ENCODE results near the gene ANO2.

The ANO2 gene

GRCh38 chr12:5654019-5654418 lies 291.0 kb downstream of the ANO2 start:
- no peak for DNase-seq

GRCh38 chr12:5650829-5651461 lies 294.1 kb downstream of the ANO2 start:
- DNase-seq: peak; percentile 99

- DNase-seq: no peak
These were observed 294.8 kb downstream of the ANO2 start for GRCh38 chr12:5650281-5650680.

- peak; percentile 28 for DNase-seq
These were observed 296.2 kb downstream of the ANO2 start for GRCh38 chr12:5648692-5649359.

- DNase-seq: no peak
These were observed 301.8 kb downstream of the ANO2 start for GRCh38 chr12:5643266-5643665.

GRCh38 chr12:5637698-5638097 lies 307.4 kb downstream of the ANO2 start:
- DNase-seq: no peak

- no peak for DNase-seq
These were observed 308.2 kb downstream of the ANO2 start for GRCh38 chr12:5636907-5637306.

GRCh38 chr12:5633106-5633505 lies 312.0 kb downstream of the ANO2 start:
- DNase-seq: no peak

- DNase-seq: no peak
These were observed 312.6 kb downstream of the ANO2 start for GRCh38 chr12:5632453-5632852.

GRCh38 chr12:5631497-5631896 lies 313.6 kb downstream of the ANO2 start:
- no peak for DNase-seq

GRCh38 chr12:5630726-5631125 lies 314.3 kb downstream of the ANO2 start:
- no peak for DNase-seq

GRCh38 chr12:5628501-5628900 lies 316.6 kb downstream of the ANO2 start:
- no peak for DNase-seq

- DNase-seq: no peak
These were observed 317.9 kb downstream of the ANO2 start for GRCh38 chr12:5627053-5627630.

- no peak for DNase-seq
These were observed 318.9 kb downstream of the ANO2 start for GRCh38 chr12:5626151-5626550.

- no peak for DNase-seq
These were observed 320.4 kb downstream of the ANO2 start for GRCh38 chr12:5624486-5625272.

- DNase-seq: no peak
These were observed 321.6 kb downstream of the ANO2 start for GRCh38 chr12:5623411-5623810.

GRCh38 chr12:5622280-5622679 lies 322.8 kb downstream of the ANO2 start:
- DNase-seq: no peak

GRCh38 chr12:5621329-5621728 lies 323.7 kb downstream of the ANO2 start:
- no peak for DNase-seq

- no peak for DNase-seq
These were observed 324.2 kb downstream of the ANO2 start for GRCh38 chr12:5620896-5621295.

GRCh38 chr12:5619628-5620027 lies 325.4 kb downstream of the ANO2 start:
- no peak for DNase-seq

- no peak for DNase-seq
These were observed 328.2 kb downstream of the ANO2 start for GRCh38 chr12:5616854-5617253.

GRCh38 chr12:5615760-5616159 lies 329.3 kb downstream of the ANO2 start:
- DNase-seq: no peak

- DNase-seq: no peak
These were observed 330.8 kb downstream of the ANO2 start for GRCh38 chr12:5614256-5614655.

All from DMS153 (cell line).